HFF-Myc (cell line): Measurements from ENCODE around the gene CYP26B1.

Source experiments
- DNase-seq: peaks from one replicate; pipeline ENCODE4 v3.0.0-alpha.2; 2011; ENCODE audit warnings: low read depth; ENCODE audit errors: extremely low read depth
- H3K4me3 ChIP-seq: replicated peaks from 2 replicates; pipeline ENCODE4 v1.5.1; 2011; ENCODE audit warnings: low read depth, mild to moderate bottlenecking, control low read depth, low read length
- TF ChIP-seq, protein P1 (sequence below): IDR thresholded peaks from 2 replicates; pipeline ENCODE4 v1.5.1; 2012; ENCODE audit warnings: mild to moderate bottlenecking, low read depth, low read length, control low read depth; ENCODE audit errors: missing control alignments

CYP26B1 gene

GRCh38 chr2:72104821-72105588 is 42.7 kb downstream of the CYP26B1 start:
- DNase-seq = no peak

GRCh38 chr2:72103690-72104089 is 44.0 kb downstream of the CYP26B1 start:
- TF ChIP-seq, protein P1, sequence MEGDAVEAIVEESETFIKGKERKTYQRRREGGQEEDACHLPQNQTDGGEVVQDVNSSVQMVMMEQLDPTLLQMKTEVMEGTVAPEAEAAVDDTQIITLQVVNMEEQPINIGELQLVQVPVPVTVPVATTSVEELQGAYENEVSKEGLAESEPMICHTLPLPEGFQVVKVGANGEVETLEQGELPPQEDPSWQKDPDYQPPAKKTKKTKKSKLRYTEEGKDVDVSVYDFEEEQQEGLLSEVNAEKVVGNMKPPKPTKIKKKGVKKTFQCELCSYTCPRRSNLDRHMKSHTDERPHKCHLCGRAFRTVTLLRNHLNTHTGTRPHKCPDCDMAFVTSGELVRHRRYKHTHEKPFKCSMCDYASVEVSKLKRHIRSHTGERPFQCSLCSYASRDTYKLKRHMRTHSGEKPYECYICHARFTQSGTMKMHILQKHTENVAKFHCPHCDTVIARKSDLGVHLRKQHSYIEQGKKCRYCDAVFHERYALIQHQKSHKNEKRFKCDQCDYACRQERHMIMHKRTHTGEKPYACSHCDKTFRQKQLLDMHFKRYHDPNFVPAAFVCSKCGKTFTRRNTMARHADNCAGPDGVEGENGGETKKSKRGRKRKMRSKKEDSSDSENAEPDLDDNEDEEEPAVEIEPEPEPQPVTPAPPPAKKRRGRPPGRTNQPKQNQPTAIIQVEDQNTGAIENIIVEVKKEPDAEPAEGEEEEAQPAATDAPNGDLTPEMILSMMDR = no peak
- no peak for DNase-seq
- H3K4me3 ChIP-seq = no peak overlapping the region

More at GRCh38 chr2:72104821-72105588, 42.7 kb downstream of the CYP26B1 start:
- H3K4me3 ChIP-seq = no peak overlapping the region
- TF ChIP-seq, protein P1 = no peak

- TF ChIP-seq, protein P1 = no peak
- no peak overlapping the region for H3K4me3 ChIP-seq
- no peak for DNase-seq
Measured at GRCh38 chr2:72103161-72103560, 44.5 kb downstream of the CYP26B1 start.

GRCh38 chr2:72098935-72099334 is 48.7 kb downstream of the CYP26B1 start:
- no peak overlapping the region for H3K4me3 ChIP-seq
- DNase-seq = no peak
- TF ChIP-seq, protein P1 = no peak

DNA sequence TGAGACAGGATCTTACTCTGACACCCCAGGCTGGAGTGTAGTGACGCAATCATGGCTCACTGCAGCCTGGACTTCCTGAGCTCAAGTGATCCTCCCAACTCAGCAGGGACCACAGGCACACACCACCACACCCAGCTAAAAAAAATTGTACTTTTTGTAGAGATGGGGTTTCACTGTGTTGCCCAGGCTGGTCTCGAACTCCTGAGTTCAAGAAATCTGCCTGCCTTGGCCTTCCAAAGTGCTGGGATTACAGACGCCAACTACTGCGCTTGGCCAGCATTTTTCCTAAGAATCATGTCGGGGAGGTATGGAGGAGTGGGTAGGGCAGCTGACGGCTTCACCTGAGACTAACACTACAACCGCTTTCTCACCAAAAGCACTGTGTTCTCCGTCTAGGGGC is 50.4 kb downstream of the CYP26B1 start:
- no peak for DNase-seq
- TF ChIP-seq, protein P1 = no peak
- no peak overlapping the region for H3K4me3 ChIP-seq

DNA sequence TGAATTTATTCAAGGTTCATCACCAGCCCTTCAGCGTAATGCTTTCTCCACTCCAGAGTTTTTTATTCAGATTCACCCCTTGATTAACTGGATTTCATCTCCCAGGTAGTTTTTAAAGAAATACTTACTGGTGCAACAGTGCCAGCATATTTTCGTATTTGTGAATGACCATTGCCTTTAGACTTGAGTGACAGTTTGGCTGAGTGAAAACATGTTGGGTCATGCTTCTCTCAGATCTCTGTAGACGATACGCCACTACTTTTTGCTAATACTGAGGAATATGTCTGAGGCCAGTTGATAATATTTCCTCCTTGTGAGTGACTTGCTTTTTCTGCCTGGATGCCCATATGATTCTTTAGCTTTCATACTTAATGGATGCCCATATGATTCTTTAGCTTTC is 51.5 kb downstream of the CYP26B1 start:
- TF ChIP-seq, protein P1 = no peak
- H3K4me3 ChIP-seq = no peak overlapping the region
- DNase-seq = no peak
